ENCODE measurements around the gene HAUS7.

- TF ChIP-seq, protein P1, sequence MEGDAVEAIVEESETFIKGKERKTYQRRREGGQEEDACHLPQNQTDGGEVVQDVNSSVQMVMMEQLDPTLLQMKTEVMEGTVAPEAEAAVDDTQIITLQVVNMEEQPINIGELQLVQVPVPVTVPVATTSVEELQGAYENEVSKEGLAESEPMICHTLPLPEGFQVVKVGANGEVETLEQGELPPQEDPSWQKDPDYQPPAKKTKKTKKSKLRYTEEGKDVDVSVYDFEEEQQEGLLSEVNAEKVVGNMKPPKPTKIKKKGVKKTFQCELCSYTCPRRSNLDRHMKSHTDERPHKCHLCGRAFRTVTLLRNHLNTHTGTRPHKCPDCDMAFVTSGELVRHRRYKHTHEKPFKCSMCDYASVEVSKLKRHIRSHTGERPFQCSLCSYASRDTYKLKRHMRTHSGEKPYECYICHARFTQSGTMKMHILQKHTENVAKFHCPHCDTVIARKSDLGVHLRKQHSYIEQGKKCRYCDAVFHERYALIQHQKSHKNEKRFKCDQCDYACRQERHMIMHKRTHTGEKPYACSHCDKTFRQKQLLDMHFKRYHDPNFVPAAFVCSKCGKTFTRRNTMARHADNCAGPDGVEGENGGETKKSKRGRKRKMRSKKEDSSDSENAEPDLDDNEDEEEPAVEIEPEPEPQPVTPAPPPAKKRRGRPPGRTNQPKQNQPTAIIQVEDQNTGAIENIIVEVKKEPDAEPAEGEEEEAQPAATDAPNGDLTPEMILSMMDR (IDR thresholded peaks at IDR 0.05): no peak
- TF ChIP-seq JUN (CRISPR knock-in tag; IDR thresholded peaks at IDR 0.05) (no peak), NR2C2 (CRISPR knock-in tag; IDR thresholded peaks at IDR 0.05) (no peak), NFE2L1 (CRISPR knock-in tag; IDR thresholded peaks at IDR 0.05) (no peak), GABPB1 (CRISPR knock-in tag; IDR thresholded peaks at IDR 0.05) (no peak), SP1 (CRISPR knock-in tag; conservative IDR thresholded peaks at IDR 0.05) (no peak), USF1 (CRISPR knock-in tag; IDR thresholded peaks at IDR 0.05) (no peak)
Measured at GRCh38 chrX:153401133-153401764, 69.1 kb downstream of the HAUS7 start, which contains the start of gene PNMA6E.

All from WTC11 (cell line).